ENCODE data around the gene SH3GL3.

DNA sequence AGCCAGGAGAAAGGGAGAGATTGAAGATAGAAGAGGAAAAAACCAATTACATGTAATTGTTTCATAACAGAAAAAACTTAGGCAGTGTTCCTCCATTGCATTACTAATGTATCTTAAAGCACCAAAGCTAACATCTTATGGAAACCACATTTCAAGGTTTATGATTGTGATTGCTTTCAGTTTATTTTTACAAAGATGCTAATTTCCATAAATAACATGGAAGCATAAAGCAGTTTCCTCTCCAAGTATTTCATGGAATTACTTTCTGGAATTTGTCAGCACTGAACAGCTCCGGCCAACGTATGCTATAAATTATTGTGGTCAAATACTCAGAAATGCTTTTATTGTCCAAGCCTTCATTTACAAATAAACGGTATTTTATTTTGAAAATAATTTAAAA, 218.3 kb downstream of the SH3GL3 start:
- TF ChIP-seq POLR2A (IDR thresholded peaks at IDR 0.05) = no peak
- TF ChIP-seq CTCF (IDR thresholded peaks at IDR 0.05) = no peak

All from lower leg skin (tissue), 3 donors.